ENCODE results near the gene DNA2. TPM values are rescaled to one million over a fixed set of nuclear protein-coding genes. Genes with fewer than 3 reads are reported as not detected.

DNA2 gene
- total and polyA plus RNA-seq, 2 of the 13 experiments (the other 11 are each of a cell fraction or from before 2014, with no cell fraction given) = 4.8 to 27.3 TPM

DNA sequence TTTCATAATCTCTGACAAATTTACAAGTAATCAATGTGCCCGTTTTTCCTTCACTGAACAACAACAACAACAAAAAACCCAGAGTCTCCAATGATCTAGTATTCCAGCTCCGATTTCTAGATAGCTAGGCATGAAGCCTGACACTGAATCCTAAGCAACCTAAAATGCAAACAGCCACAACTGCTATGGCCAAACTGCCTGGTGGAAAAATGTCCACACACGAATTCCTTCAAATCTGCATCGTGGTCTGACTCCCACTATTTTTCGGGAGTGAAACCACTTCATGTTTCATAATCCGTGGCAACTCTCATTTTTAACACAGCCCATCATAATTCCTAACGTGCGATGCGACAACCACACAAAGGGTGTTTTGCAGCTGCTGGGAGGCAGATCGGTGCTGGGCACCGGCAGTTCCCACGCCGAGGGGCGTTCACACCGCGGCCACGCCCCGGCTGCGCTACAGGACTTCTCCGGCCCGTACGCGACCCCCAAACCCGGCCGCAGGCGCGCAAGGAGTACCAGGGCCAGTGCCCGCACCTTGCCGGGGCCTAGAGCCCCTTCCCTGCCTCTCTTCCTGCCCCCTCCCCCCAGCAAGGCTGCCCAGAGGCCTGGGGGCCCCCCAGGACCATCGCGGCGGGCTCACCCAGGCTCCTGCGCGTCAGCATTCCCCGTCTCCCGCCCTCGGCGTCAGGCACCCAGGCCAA is 65.5 kb downstream of the DNA2 start (continued):
- TF ChIP-seq, protein P1, sequence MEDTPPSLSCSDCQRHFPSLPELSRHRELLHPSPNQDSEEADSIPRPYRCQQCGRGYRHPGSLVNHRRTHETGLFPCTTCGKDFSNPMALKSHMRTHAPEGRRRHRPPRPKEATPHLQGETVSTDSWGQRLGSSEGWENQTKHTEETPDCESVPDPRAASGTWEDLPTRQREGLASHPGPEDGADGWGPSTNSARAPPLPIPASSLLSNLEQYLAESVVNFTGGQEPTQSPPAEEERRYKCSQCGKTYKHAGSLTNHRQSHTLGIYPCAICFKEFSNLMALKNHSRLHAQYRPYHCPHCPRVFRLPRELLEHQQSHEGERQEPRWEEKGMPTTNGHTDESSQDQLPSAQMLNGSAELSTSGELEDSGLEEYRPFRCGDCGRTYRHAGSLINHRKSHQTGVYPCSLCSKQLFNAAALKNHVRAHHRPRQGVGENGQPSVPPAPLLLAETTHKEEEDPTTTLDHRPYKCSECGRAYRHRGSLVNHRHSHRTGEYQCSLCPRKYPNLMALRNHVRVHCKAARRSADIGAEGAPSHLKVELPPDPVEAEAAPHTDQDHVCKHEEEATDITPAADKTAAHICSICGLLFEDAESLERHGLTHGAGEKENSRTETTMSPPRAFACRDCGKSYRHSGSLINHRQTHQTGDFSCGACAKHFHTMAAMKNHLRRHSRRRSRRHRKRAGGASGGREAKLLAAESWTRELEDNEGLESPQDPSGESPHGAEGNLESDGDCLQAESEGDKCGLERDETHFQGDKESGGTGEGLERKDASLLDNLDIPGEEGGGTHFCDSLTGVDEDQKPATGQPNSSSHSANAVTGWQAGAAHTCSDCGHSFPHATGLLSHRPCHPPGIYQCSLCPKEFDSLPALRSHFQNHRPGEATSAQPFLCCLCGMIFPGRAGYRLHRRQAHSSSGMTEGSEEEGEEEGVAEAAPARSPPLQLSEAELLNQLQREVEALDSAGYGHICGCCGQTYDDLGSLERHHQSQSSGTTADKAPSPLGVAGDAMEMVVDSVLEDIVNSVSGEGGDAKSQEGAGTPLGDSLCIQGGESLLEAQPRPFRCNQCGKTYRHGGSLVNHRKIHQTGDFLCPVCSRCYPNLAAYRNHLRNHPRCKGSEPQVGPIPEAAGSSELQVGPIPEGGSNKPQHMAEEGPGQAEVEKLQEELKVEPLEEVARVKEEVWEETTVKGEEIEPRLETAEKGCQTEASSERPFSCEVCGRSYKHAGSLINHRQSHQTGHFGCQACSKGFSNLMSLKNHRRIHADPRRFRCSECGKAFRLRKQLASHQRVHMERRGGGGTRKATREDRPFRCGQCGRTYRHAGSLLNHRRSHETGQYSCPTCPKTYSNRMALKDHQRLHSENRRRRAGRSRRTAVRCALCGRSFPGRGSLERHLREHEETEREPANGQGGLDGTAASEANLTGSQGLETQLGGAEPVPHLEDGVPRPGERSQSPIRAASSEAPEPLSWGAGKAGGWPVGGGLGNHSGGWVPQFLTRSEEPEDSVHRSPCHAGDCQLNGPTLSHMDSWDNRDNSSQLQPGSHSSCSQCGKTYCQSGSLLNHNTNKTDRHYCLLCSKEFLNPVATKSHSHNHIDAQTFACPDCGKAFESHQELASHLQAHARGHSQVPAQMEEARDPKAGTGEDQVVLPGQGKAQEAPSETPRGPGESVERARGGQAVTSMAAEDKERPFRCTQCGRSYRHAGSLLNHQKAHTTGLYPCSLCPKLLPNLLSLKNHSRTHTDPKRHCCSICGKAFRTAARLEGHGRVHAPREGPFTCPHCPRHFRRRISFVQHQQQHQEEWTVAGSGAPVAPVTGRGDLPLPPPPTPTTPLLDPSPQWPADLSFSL (CRISPR knock-in tag; IDR thresholded peaks at IDR 0.05) = peak; percentile 52
- TF ChIP-seq, protein P2, sequence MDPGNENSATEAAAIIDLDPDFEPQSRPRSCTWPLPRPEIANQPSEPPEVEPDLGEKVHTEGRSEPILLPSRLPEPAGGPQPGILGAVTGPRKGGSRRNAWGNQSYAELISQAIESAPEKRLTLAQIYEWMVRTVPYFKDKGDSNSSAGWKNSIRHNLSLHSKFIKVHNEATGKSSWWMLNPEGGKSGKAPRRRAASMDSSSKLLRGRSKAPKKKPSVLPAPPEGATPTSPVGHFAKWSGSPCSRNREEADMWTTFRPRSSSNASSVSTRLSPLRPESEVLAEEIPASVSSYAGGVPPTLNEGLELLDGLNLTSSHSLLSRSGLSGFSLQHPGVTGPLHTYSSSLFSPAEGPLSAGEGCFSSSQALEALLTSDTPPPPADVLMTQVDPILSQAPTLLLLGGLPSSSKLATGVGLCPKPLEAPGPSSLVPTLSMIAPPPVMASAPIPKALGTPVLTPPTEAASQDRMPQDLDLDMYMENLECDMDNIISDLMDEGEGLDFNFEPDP (CRISPR knock-in tag; conservative IDR thresholded peaks at IDR 0.05) = no peak
- TF ChIP-seq, protein P3, sequence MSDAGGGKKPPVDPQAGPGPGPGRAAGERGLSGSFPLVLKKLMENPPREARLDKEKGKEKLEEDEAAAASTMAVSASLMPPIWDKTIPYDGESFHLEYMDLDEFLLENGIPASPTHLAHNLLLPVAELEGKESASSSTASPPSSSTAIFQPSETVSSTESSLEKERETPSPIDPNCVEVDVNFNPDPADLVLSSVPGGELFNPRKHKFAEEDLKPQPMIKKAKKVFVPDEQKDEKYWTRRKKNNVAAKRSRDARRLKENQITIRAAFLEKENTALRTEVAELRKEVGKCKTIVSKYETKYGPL (CRISPR knock-in tag; IDR thresholded peaks at IDR 0.05) = 0 out of 2 replicates have a peak, but pooled peaks have one; percentile 28
- TF ChIP-seq THYN1 (CRISPR knock-in tag; IDR thresholded peaks at IDR 0.05; ENCODE audit: borderline replicate concordance, low read depth) (no peak), ZNF878 (CRISPR knock-in tag; IDR thresholded peaks at IDR 0.05) (no peak), ZNF674 (CRISPR knock-in tag; IDR thresholded peaks at IDR 0.05; ENCODE audit: low read depth) (no peak), KDM1A (CRISPR knock-in tag; IDR thresholded peaks at IDR 0.05) (no peak), MAFG (CRISPR knock-in tag; IDR thresholded peaks at IDR 0.05) (no peak), ZNF282 (IDR thresholded peaks at IDR 0.05; ENCODE audit: partially characterized antibody) (no peak), PHF21A (CRISPR knock-in tag; IDR thresholded peaks at IDR 0.05) (no peak), SNAPC2 (CRISPR knock-in tag; IDR thresholded peaks at IDR 0.05) (no peak), SSRP1 (CRISPR knock-in tag; IDR thresholded peaks at IDR 0.05) (no peak), ZNF17 (CRISPR knock-in tag; IDR thresholded peaks at IDR 0.05) (no peak), NFATC3 (CRISPR knock-in tag; IDR thresholded peaks at IDR 0.05) (no peak), ZNF510 (CRISPR knock-in tag; IDR thresholded peaks at IDR 0.05; ENCODE audit: low read depth) (no peak), ZNF557 (CRISPR knock-in tag; IDR thresholded peaks at IDR 0.05) (no peak), ZNF598 (CRISPR knock-in tag; IDR thresholded peaks at IDR 0.05; ENCODE audit: borderline replicate concordance) (no peak), ZNF709 (CRISPR knock-in tag; IDR thresholded peaks at IDR 0.05) (no peak)
- TF ChIP-seq, protein P4, sequence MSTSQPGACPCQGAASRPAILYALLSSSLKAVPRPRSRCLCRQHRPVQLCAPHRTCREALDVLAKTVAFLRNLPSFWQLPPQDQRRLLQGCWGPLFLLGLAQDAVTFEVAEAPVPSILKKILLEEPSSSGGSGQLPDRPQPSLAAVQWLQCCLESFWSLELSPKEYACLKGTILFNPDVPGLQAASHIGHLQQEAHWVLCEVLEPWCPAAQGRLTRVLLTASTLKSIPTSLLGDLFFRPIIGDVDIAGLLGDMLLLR (CRISPR knock-in tag; IDR thresholded peaks at IDR 0.05) = no peak
- TF ChIP-seq, protein P5, sequence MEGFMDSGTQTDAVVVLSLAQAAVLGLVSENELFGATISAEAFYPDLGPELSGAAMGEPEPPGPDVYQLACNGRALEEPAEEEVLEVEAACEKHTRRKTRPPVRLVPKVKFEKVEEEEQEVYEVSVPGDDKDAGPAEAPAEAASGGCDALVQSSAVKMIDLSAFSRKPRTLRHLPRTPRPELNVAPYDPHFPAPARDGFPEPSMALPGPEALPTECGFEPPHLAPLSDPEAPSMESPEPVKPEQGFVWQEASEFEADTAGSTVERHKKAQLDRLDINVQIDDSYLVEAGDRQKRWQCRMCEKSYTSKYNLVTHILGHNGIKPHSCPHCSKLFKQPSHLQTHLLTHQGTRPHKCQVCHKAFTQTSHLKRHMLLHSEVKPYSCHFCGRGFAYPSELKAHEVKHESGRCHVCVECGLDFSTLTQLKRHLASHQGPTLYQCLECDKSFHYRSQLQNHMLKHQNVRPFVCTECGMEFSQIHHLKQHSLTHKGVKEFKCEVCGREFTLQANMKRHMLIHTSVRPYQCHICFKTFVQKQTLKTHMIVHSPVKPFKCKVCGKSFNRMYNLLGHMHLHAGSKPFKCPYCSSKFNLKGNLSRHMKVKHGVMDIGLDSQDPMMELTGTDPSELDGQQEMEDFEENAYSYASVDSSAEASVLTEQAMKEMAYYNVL (CRISPR knock-in tag; IDR thresholded peaks at IDR 0.05; ENCODE audit: borderline replicate concordance) = no peak

All from HepG2 (cell line).